ENCODE results near the gene CYB5D1. TPM values are rescaled to one million over a fixed set of nuclear protein-coding genes. Genes with fewer than 3 reads are reported as not detected.
A peak's percentile ranks its signal among the peaks of the same experiment; 100 is the strongest.
"Not testable (repeated sequence)": the region's sequence is repeated elsewhere in the genome, so short reads cannot be mapped to it uniquely, and the experiment has no call there.

CYB5D1 gene
- total RNA-seq, 1 experiment from 2014 or later: 4.6 TPM

GRCh38 chr17:7852919-7853690 lies 4.7 kb upstream of the CYB5D1 start:
- no peak for DNase-seq (ENCODE audit: low read depth)
- in situ Hi-C loops (cut with HindIII; ENCODE audit: low pct_unique_long_range_greater_than_20kb, low sequenced_read_pairs): no loop called here

- in situ Hi-C loops (cut with HindIII; ENCODE audit: low pct_unique_long_range_greater_than_20kb, low sequenced_read_pairs): no loop called here
- no peak for DNase-seq (ENCODE audit: low read depth)
These were observed 4.1 kb upstream of the CYB5D1 start for GRCh38 chr17:7853691-7854038.

- no peak for DNase-seq (ENCODE audit: low read depth)
These were observed 3.6 kb upstream of the CYB5D1 start for GRCh38 chr17:7854078-7854777.

GRCh38 chr17:7854851-7855659 lies 2.7 kb upstream of the CYB5D1 start, which contains the start of gene TMEM88:
Gene TMEM88, plus strand, starts transcription at chr17:7855066. Its CDS starts 9 bp downstream, at chr17:7855075.
- no peak for DNase-seq (ENCODE audit: low read depth)
- in situ Hi-C loops (cut with HindIII; ENCODE audit: low pct_unique_long_range_greater_than_20kb, low sequenced_read_pairs): no loop called here

More at GRCh38 chr17:7854078-7854777, 3.6 kb upstream of the CYB5D1 start:
- in situ Hi-C loops (cut with HindIII; ENCODE audit: low pct_unique_long_range_greater_than_20kb, low sequenced_read_pairs): no loop called here

GRCh38 chr17:7855660-7856010 lies 2.2 kb upstream of the CYB5D1 start:
- in situ Hi-C loops (cut with HindIII; ENCODE audit: low pct_unique_long_range_greater_than_20kb, low sequenced_read_pairs): no loop called here

GRCh38 chr17:7856011-7856810 lies 1.6 kb upstream of the CYB5D1 start:
- no peak for DNase-seq (ENCODE audit: low read depth)
- in situ Hi-C loops (cut with HindIII; ENCODE audit: low pct_unique_long_range_greater_than_20kb, low sequenced_read_pairs): no loop called here

More at GRCh38 chr17:7855660-7856010, 2.2 kb upstream of the CYB5D1 start:
- no peak for DNase-seq (ENCODE audit: low read depth)

- in situ Hi-C loops (cut with HindIII; ENCODE audit: low pct_unique_long_range_greater_than_20kb, low sequenced_read_pairs): no loop called here
- peak; percentile 99 for DNase-seq (ENCODE audit: low read depth)
These were observed 741 bp upstream of the CYB5D1 start, which contains the start of gene NAA38 for GRCh38 chr17:7856811-7857712. Gene NAA38, minus strand, starts transcription at chr17:7857559. Its CDS starts 96 bp downstream, at chr17:7857463.

- in situ Hi-C loops (cut with HindIII; ENCODE audit: low pct_unique_long_range_greater_than_20kb, low sequenced_read_pairs): no loop called here
- DNase-seq (ENCODE audit: low read depth): no peak
These were observed 663 bp downstream of the CYB5D1 start for GRCh38 chr17:7858522-7858810.

- no peak for DNase-seq (ENCODE audit: low read depth)
- in situ Hi-C loops (cut with HindIII; ENCODE audit: low pct_unique_long_range_greater_than_20kb, low sequenced_read_pairs): no loop called here
These were observed 1.2 kb downstream of the CYB5D1 start for GRCh38 chr17:7859028-7859427.

GRCh38 chr17:7862692-7863437 lies 5.1 kb downstream of the CYB5D1 start:
- in situ Hi-C loops (cut with HindIII; ENCODE audit: low pct_unique_long_range_greater_than_20kb, low sequenced_read_pairs): no loop called here
- DNase-seq (ENCODE audit: low read depth): peak; percentile 53

GRCh38 chr17:7864384-7864783 lies 6.6 kb downstream of the CYB5D1 start:
- DNase-seq (ENCODE audit: low read depth); in situ Hi-C loops (cut with HindIII; ENCODE audit: low pct_unique_long_range_greater_than_20kb, low sequenced_read_pairs): not testable (repeated sequence)

GRCh38 chr17:7864995-7865650 lies 7.3 kb downstream of the CYB5D1 start:
- in situ Hi-C loops (cut with HindIII; ENCODE audit: low pct_unique_long_range_greater_than_20kb, low sequenced_read_pairs): no loop called here
- no peak for DNase-seq (ENCODE audit: low read depth)

GRCh38 chr17:7867881-7868329 lies 10.1 kb downstream of the CYB5D1 start:
- no peak for DNase-seq (ENCODE audit: low read depth)
- in situ Hi-C loops (cut with HindIII; ENCODE audit: low pct_unique_long_range_greater_than_20kb, low sequenced_read_pairs): no loop called here

GRCh38 chr17:7873051-7873450 lies 15.2 kb downstream of the CYB5D1 start:
- DNase-seq (ENCODE audit: low read depth): no peak
- in situ Hi-C loops (cut with HindIII; ENCODE audit: low pct_unique_long_range_greater_than_20kb, low sequenced_read_pairs): no loop called here

GRCh38 chr17:7875804-7876370 lies 18.1 kb downstream of the CYB5D1 start:
- no peak for DNase-seq (ENCODE audit: low read depth)
- in situ Hi-C loops (cut with HindIII; ENCODE audit: low pct_unique_long_range_greater_than_20kb, low sequenced_read_pairs): no loop called here

GRCh38 chr17:7878234-7878633 lies 20.4 kb downstream of the CYB5D1 start:
- DNase-seq (ENCODE audit: low read depth): no peak
- in situ Hi-C loops (cut with HindIII; ENCODE audit: low pct_unique_long_range_greater_than_20kb, low sequenced_read_pairs): no loop called here

Measured in Caki2 (cell line).